ENCODE data around the gene CIT. TPM values are rescaled to one million over a fixed set of nuclear protein-coding genes. Genes with fewer than 3 reads are reported as not detected.

Gene CIT
- polyA plus RNA-seq, 3 donors = 0.03 TPM; not detected in 2

- Histone ChIP-seq H3K27me3 (ENCODE audit: control insufficient read depth in 2 of 2, insufficient read depth in 2 of 2, low read length in 2 of 2) (no peaks in the 10 kb centered on the region), H3K9ac (ENCODE audit: insufficient read depth, low read length, poor library complexity, severe bottlenecking) (no peak overlapping the region), H3K9me3 (replicated peaks in 1 of 2; ENCODE audit: control insufficient read depth in 1 of 2, insufficient read depth in 1 of 2, low read length in 2 of 2) (no peaks in the 10 kb centered on the region), H3K27ac (ENCODE audit: low read depth in 1 of 2, low read length in 2 of 2) (no peak overlapping the region), H4K20me1 (ENCODE audit: insufficient read depth, low read length) (no peaks in the 10 kb centered on the region), H3K4me1 (ENCODE audit: control insufficient read depth in 1 of 2, insufficient read depth in 2 of 2, low read length in 2 of 2) (no peaks in the 10 kb centered on the region), H2AFZ (ENCODE audit: insufficient read depth, low read depth, low read length, poor library complexity, severe bottlenecking) (no peak overlapping the region), H3K4me3 (replicated peaks in 1 of 3; ENCODE audit: low read depth in 2 of 3, low read length in 3 of 3) (no peak overlapping the region), H3K4me2 (replicated peaks; ENCODE audit: extremely low read depth, low read length, poor library complexity, severe bottlenecking) (no peak overlapping the region), H3K79me2 (ENCODE audit: insufficient read depth, low read length) (no peaks in the 10 kb centered on the region), H3K36me3 (replicated peaks in 1 of 2; ENCODE audit: control insufficient read depth in 1 of 2, insufficient read depth in 2 of 2, low read length in 2 of 2) (peaks cover 70 to 94% of the 10 kb centered on the region in 2 donors)
- no peak for DNase-seq
- Mint-ChIP-seq H3K9me3 (no peaks in the 10 kb centered on the region), H3K4me1 (no peaks in the 10 kb centered on the region), H3K4me3 (no peak overlapping the region), H3K27me3 (ENCODE audit: low read depth in 3 of 3) (no peaks in the 10 kb centered on the region), H3K36me3 (peaks cover 82 to 94% of the 10 kb centered on the region in 2 donors), H3K27ac (peak overlapping the region in 1 of 7 donors; percentile 30)
- no peak for TF ChIP-seq CTCF (IDR thresholded peaks at IDR 0.05)
- intact Hi-C loops (cut with micrococcal nuclease) = no loop called here
- 98% methylated on average over 8 of the region's 8 CpGs for WGBS (ENCODE audit: insufficient coverage)
Measured at GRCh38 chr12:119713551-119714031, 163.5 kb downstream of the CIT start.

- Histone ChIP-seq H3K4me3 (replicated peaks in 1 of 3; ENCODE audit: low read depth in 2 of 3, low read length in 3 of 3) (no peak overlapping the region), H3K79me2 (ENCODE audit: insufficient read depth, low read length) (no peaks in the 10 kb centered on the region), H3K27ac (ENCODE audit: low read depth in 1 of 2, low read length in 2 of 2) (no peak overlapping the region), H3K4me2 (replicated peaks; ENCODE audit: extremely low read depth, low read length, poor library complexity, severe bottlenecking) (no peak overlapping the region), H3K4me1 (ENCODE audit: control insufficient read depth in 1 of 2, insufficient read depth in 2 of 2, low read length in 2 of 2) (no peaks in the 10 kb centered on the region), H3K9me3 (replicated peaks in 1 of 2; ENCODE audit: control insufficient read depth in 1 of 2, insufficient read depth in 1 of 2, low read length in 2 of 2) (no peaks in the 10 kb centered on the region), H3K36me3 (replicated peaks in 1 of 2; ENCODE audit: control insufficient read depth in 1 of 2, insufficient read depth in 2 of 2, low read length in 2 of 2) (peaks cover 66 to 94% of the 10 kb centered on the region in 2 donors), H3K27me3 (ENCODE audit: control insufficient read depth in 2 of 2, insufficient read depth in 2 of 2, low read length in 2 of 2) (no peaks in the 10 kb centered on the region), H4K20me1 (ENCODE audit: insufficient read depth, low read length) (no peaks in the 10 kb centered on the region), H3K9ac (ENCODE audit: insufficient read depth, low read length, poor library complexity, severe bottlenecking) (no peak overlapping the region), H2AFZ (ENCODE audit: insufficient read depth, low read depth, low read length, poor library complexity, severe bottlenecking) (no peak overlapping the region)
- Mint-ChIP-seq H3K4me1 (no peaks in the 10 kb centered on the region), H3K9me3 (no peaks in the 10 kb centered on the region), H3K36me3 (peaks cover 80 to 94% of the 10 kb centered on the region in 2 donors), H3K27me3 (ENCODE audit: low read depth in 3 of 3) (no peaks in the 10 kb centered on the region), H3K4me3 (no peak overlapping the region), H3K27ac (no peak overlapping the region)
- no peak for DNase-seq
- no peak for TF ChIP-seq CTCF (IDR thresholded peaks at IDR 0.05)
- intact Hi-C loops (cut with micrococcal nuclease) = no loop called here
- WGBS (ENCODE audit: insufficient coverage) = over 99% methylated on average over 11 of the region's 11 CpGs
Measured at GRCh38 chr12:119712721-119713120, 164.4 kb downstream of the CIT start.
